HG03039 (cell line): Measurements from ENCODE around the gene FAM114A2.

Experiments used
- ATAC-seq: cut with Tn5 transposase; IDR thresholded peaks from one replicate; pipeline ENCODE4 v1.9.1; 2021; ENCODE audit warnings: mild to moderate bottlenecking, moderate library complexity; ENCODE audit not compliant: unreplicated experiment

Gene FAM114A2

GRCh38 chr5:153952057-153952456 lies 86.7 kb downstream of the FAM114A2 start:
- ATAC-seq, result no peak

GRCh38 chr5:153941265-153941664 lies 97.4 kb downstream of the FAM114A2 start:
- ATAC-seq, result no peak
